ENCODE data around the gene PAF1.

GRCh38 chr19:39407660-39408391 is 16.9 kb upstream of the PAF1 start:
- TF ChIP-seq USF1 (IDR thresholded peaks at IDR 0.05) (no peak), REST (IDR thresholded peaks at IDR 0.05; ENCODE audit: low read depth) (no peak), RAD21 (IDR thresholded peaks at IDR 0.05; ENCODE audit: low read depth) (no peak)

Measured in Ishikawa (cell line).